ENCODE data around the gene SLC30A3.

- TF ChIP-seq CTCF (conservative IDR thresholded peaks at IDR 0.05; ENCODE audit: low read depth, low read length) (peak; percentile 63), USF2 (IDR thresholded peaks at IDR 0.05; ENCODE audit: low read depth, low read length) (peak; percentile 81), RFX5 (IDR thresholded peaks at IDR 0.05; ENCODE audit: low read depth, low read length) (no peak), POLR2A (IDR thresholded peaks at IDR 0.05; ENCODE audit: low read depth, low read length) (no peak), CEBPB (IDR thresholded peaks at IDR 0.05; ENCODE audit: low read depth, low read length) (no peak), MAZ (IDR thresholded peaks at IDR 0.05; ENCODE audit: borderline replicate concordance, low read depth, low read length) (peak; percentile 46; the same call in 1 of the 2 replicates), MAFK (IDR thresholded peaks at IDR 0.05; ENCODE audit: low read depth, low read length) (no peak), CHD1 (IDR thresholded peaks at IDR 0.05; ENCODE audit: low read depth, low read length) (no peak), RAD21 (IDR thresholded peaks at IDR 0.05; ENCODE audit: low read length) (peak; percentile 50), NFE2L2 (IDR thresholded peaks at IDR 0.05; ENCODE audit: low read depth, low read length) (no peak), MXI1 (IDR thresholded peaks at IDR 0.05; ENCODE audit: borderline replicate concordance, low read depth, low read length) (peak; percentile 40; the same call in 1 of the 2 replicates), RCOR1 (IDR thresholded peaks at IDR 0.05; ENCODE audit: insufficient replicate concordance, low read length) (no peak)
Observed at GRCh38 chr2:27264753-27265535, 2.1 kb upstream of the SLC30A3 start.

Measured in IMR-90 (cell line).